GOT3 (cell line): ENCODE measurements around the gene ASB2.

Experiments used
- DNase-seq: peaks from one replicate; lab custom pipeline; 2025; ENCODE audit warnings: mixed read lengths; lab: John Stamatoyannopoulos, UW

Gene ASB2

DNA sequence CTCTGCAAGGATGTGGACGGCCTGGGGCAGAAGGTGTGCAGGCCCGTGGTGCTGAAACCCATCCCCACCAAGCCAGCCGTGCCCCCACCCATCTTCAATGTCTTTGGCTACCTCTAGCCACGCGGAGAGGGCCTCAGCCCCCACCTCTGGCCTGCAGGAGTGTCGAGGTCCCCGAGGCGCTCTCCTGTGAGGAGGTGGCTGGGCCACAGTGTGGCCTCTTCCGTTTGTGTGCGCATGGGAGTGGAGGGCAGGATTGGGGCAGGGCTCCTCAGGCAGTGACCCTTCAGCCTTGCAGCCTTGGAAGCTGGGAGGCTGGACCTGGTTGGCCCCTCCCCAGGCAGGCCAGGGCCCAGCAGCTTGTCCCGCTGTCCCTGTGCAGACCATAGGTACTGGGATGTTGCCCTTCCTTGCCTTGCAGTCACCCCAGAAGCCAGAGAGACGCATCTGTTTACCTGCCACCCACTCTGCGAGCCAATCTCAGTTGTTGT, 47.3 kb downstream of the ASB2 start:
- no peak for DNase-seq

DNA sequence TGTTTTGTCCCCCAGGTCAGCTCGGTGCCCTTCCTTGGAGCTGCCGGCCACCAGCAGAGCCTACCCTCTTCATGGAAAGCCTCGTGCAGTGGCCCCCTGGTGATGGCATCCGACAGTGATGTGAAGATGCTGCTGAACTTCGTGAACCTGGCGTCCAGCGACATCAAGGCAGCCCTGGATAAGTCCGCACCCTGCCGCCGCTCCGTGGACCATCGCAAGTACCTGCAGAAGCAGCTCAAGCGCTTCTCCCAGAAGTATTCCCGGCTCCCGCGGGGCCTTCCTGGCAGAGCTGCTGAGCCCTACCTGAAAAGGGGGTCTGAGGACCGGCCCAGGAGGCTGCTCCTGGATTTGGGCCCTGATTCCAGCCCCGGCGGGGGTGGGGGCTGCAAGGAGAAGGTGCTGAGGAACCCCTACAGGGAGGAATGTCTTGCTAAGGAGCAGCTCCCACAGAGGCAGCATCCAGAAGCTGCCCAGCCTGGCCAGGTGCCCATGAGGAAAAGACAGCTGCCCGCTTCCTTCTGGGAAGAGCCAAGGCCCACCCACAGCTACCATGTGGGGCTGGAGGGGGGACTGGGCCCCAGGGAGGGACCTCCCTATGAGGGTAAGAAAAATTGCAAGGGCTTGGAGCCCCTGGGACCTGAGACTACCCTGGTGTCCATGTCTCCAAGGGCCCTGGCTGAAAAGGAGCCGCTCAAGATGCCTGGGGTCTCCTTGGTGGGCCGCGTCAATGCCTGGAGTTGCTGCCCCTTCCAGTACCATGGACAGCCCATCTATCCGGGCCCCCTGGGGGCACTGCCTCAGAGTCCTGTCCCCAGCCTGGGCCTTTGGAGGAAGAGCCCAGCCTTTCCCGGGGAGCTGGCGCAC, 48.0 kb downstream of the ASB2 start:
- no peak for DNase-seq

- DNase-seq = no peak
These were observed 48.6 kb downstream of the ASB2 start for GRCh38 chr14:93927800-93928145.

- DNase-seq = no peak
These were observed 49.2 kb downstream of the ASB2 start, which contains the start of gene FAM181A for GRCh38 chr14:93926873-93927799. TSS of gene FAM181A (plus strand) at chr14:93927344. CDS start at chr14:93928286, 942 bp downstream.

DNA sequence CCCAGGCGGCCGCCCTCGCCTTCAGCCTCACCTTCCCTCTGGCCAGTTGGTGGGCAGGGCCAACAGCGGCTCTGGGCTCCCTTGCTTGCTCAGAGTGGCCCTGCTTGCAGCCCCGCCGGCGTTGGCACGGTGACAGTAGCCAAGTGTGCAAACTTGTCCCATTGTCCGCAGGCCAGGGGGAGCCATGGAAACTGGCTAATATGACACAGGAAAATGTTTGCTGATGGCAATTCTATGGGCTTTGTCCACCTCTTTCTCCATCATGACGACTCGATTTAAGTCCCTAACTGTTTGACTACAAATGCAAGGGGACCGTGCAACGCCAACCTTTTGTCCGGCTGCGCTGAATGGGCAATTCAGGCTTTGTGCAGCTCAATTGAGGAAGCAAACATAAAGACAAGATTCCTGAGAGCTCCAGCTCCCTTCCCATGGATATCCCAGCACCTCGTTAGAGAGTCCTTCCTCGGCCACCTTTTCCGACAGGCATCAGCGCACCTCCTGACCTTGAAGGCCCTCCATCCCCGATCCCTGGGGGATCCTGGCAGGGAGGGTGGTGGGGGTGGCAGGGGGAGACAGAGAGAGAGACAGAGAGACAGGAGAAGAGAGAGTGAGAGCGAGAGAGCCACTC, 50.0 kb downstream of the ASB2 start:
- DNase-seq = no peak

DNA sequence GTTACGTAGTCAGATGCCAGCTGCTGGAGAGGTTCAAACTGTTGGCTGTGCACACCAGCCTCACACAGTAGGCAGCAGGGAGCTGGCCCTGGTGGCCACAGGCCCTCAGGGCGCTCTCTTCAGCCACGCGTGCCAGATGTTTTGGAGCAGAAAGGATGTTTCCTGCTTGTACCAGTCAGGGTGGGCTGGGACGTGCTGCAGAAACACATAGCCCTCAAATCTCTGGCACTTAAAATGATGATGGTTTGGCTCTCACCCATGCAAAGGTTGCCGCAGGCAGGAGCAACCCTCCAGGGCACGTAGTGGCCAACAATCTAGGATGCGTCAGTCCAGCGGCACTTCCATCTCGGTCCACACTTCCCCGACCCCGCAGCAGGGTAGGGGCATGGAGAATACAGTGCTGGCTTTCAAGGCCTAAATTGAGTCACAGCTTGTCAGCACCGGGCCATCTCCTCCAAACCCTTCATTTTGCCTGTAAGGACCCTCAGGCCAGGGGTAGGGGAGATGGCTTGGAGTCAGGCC, 50.9 kb downstream of the ASB2 start:
- DNase-seq = no peak

- DNase-seq = no peak
These were observed 51.6 kb downstream of the ASB2 start for GRCh38 chr14:93924592-93925355.

- DNase-seq = no peak
These were observed 52.7 kb downstream of the ASB2 start for GRCh38 chr14:93923626-93924025.

DNA sequence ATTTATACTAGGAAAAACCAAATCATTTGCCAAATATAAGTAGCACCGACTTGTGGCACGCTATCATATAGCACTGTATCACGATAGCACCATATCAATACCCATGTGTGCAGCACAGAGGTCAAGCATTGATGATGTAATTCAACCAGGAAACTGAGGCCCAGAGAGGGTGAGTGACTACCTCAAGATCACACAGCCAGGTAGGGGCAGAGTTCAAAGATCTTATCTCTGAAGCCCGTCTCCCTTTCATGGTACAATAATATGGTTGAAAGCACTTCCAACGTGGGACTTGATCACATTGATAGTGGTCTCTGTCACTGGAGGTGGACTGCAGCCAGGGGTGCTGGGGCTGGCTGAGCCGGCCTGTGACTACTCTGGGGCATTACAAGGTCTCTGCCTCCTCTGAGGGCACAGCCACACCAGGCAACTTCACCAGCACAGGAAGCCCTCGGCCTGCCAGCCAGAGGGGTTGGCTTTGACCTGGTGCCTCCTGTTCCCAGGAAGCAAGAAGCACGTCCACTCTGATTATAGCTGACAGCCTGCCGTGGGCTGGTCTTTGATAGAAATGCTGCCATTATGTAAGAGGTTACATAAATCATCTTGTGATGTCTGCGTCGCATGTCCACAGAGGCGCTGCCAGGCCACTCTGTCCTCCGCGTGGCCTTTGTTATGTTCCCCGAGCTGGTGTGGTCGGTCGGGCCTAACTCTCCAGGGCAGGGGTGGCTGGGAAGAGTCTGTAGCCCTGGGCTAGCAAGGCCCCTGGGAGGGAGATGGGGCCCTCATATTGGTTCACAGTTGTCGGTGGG, 55.2 kb downstream of the ASB2 start:
- no peak for DNase-seq

DNA sequence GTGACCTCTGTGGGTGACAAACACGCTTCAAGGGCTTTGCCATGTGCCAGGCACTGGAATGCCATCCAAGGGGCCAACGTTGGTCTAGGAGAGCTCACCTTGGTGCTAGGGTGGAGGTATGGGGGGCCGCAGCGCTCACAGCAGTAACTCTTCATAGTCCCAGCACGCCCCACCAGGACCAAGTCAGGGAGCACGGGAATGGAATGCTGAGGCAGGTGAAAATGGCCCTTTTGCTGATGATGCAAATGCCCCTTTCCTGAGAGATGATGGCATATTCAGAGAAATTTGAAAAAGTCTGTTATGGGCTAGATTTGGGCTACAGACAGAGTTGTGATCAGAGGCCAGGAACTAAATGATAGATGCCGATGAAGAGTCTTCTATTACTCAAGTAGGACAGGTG, 59.2 kb downstream of the ASB2 start:
- no peak for DNase-seq

DNA sequence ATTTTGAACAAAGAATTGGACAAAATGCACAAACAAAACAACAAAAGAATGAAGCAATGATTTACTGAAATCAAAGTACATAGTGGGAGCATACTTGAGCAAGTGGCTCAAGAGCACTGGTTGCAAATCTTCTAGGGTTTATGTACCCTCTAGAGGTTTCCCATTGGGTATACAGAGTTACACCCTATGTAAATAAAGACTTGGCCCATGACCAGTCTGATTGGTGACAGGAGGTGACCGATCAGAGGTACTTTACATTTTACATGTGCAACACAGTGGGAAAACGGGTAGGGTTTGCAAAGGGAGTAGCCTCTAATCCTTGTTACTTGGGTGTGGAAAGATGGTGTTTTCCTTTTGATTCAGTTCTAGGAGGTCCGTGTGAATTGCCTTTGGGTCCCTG, 59.9 kb downstream of the ASB2 start:
- no peak for DNase-seq

DNA sequence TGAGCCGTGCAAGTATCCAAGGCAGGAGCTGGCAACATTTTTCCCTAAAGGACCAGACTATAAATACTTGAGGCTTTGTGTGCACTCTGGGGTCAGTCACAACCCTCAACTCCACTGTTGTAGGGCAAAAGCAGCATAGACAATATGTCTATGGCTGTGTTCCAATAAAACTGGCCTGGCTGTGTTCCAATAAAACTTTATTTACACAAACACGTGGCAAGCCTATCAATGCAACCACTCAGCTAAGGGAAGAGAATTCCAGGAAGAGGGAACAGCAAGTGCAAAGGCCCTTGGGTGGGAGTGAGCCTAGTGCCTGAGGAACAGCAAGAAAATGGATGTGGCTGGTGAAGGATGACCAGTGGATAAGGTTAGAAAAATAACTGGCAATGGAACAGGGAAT, 60.6 kb downstream of the ASB2 start:
- DNase-seq = no peak

DNA sequence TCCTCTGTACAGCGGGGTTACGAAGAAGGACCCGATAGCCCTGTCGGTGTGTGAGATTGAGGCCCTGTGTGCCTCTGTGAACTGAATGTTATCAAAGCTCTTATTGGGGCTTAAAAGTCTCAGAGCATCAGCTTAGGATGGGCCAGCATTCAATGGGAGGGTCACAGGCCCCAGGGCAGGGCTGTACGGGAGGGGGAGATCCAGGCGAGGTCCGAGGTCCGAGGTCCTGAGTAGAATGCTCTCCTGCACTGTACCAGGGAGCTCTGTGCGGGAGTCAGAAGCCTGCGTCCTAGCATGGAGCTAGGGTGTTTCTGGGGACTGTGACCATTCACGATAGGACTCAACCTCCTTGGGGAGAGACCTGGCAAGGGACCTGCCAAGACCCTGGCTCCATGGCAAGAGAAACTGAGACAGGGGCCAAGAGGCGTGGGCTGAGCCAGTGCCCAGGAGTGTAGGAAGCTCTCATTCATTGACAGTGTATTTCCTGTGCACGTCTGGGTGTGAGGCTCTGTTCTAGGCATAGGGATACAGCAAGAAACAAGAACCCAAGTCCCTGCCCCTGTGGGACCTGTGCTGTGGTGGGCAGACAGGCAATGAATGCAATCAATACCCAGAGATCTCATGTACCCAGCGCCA, 61.2 kb downstream of the ASB2 start:
- no peak for DNase-seq

DNA sequence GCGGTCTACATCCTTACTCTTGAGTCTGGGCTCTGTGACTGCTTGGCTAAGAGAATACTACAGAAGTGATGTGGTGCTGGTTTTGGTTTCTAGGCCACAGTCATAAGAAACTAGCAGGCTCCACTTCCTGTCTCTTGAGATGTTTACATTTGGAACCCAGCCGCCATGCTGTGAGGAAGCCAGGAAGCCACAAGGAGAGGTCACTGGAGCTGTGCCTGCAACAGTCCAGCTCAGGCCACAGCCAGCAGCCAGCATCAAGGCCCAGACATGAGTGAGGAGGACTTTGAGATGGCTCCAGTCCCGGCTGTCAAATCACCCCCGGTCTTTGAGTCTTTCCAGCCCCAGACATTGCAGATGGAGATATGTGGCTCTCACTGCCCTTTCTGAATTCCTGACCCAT, 62.1 kb downstream of the ASB2 start:
- no peak for DNase-seq

DNA sequence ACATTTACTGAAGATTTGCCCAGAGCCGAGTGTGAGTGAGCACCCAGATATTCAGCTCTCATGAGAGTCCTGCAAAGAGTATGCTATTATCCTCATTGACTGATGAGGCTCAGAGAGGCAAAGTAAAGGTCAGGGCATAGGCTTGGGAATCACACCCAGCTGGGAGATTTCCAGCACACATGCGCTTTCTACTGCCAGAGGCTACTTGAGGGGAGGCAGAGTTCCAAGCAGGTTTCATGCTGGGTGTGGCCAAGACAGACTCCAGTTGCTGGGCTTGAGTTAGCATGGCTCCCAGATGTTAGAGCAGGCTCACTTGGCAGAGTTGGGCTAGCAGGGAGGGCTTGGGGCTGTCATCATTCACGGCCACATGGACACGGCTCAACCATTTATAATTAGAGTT, 63.6 kb downstream of the ASB2 start:
- DNase-seq = no peak

DNA sequence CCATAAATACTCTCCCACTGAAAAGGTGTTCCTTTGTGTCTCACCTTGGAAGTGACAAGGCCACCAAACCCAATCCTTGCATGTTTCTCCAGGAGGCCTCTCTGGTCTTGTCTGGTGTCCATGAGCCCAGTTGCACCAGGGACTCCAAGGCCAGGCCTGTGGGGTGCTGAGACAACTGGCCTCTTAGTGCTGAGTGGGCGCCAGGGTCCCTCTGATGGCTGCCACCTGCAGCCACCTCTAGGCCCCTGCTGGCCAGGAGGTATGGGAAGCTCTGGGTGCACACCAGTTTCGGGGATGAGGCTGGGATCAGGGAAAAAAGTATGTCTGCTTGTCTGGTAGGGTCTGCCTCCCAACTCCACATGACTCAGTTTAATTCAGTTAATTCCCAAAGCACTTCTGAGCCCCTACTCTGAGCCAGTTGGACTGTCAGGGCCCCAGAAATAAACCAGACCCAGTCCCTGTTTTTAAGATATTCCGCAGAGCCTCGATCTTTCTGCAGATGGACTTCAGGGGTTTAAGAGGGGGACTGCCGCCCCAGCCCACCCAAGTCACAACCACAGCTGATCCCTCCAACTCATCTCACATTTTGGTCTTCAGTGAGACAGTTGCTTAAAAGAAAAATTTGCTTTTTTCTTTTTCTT, 64.3 kb downstream of the ASB2 start:
- no peak for DNase-seq

DNA sequence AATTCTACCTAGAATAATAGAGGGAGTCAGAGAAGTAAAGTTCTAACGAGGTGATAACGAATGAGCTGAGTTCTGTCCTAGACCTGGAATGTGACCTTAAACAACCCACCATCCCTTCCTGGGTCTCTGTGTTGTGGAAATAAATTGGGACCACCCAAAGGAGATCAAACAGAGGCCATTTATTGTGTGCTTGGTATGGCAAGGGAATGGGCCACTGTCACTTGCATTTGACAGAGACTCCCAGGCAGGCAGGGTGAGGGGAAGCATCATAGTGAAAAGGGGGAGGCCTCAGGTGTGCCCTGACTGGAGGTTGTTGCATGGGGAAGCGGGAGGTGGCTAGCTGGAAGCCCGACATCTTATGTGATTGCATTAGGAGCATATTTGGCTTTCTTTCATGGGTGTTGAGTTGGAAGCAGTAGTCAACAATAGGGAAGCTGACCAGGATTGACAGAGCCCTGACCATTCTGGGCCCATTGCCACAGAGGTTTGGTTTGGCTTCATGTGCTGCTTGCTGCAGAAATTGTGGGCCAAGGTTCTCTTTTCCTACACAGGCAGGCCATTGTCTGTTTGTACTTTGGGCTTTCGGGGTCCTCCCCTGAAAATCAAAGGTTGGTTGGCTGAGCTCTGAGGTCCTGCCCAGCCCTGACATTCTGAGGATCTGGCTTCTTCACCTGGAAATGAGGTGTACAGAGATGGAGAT, 66.8 kb downstream of the ASB2 start:
- DNase-seq = no peak

GRCh38 chr14:93906341-93907329, 69.7 kb downstream of the ASB2 start:
- DNase-seq = no peak
